ENCODE data around the gene TRPC1.

TRPC1 gene

DNA sequence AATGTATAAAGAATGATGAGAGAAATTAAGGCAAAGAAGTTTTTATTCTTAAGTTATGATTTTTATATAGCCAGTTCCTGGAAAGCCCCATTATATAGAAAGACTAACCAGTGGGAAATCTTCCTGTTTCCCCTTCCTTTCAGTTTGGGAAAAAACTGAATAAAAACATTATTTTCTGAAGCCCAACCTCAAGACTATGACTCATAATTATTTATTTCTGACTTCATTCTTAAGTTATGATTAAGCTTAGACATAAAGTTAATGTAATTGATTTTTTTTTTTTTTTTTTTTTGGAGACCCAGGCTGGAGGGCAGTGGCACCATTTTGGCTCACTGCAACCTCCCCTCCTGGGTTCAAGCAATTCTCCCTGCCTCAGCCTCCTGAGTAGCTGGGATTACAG, 55.8 kb downstream of the TRPC1 start:
- TF ChIP-seq JUND (IDR thresholded peaks at IDR 0.05; ENCODE audit: low read depth): no peak
- DNase-seq (ENCODE audit: low read depth in 1 of 2, low spot score in 1 of 2): no peak
- in situ Hi-C loops (cut with HindIII; ENCODE audit: low pct_unique_long_range_greater_than_20kb, low sequenced_read_pairs): no loop called here

DNA sequence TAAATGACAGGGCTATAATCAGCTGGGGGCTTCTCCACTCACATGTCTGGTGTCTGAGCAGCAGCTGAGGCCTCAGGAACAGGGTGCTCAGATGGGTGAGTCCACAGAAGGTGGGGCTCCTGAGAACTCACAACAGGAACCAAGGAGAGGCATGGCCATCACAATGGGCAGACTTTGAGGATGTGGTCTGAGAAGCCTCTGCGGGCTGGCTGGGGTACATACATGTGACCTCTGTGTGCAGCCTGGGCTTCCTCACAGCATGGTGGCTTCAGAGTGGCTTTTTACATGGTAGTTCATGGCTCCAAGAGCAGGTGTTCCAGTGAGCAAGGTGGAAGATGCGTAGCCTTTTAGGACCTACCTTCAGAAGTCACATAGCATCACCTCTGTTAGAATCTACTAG, 58.8 kb downstream of the TRPC1 start:
- no peak for DNase-seq (ENCODE audit: low read depth in 1 of 2, low spot score in 1 of 2)
- in situ Hi-C loops (cut with HindIII; ENCODE audit: low pct_unique_long_range_greater_than_20kb, low sequenced_read_pairs): no loop called here
- TF ChIP-seq JUND (IDR thresholded peaks at IDR 0.05; ENCODE audit: low read depth): no peak

DNA sequence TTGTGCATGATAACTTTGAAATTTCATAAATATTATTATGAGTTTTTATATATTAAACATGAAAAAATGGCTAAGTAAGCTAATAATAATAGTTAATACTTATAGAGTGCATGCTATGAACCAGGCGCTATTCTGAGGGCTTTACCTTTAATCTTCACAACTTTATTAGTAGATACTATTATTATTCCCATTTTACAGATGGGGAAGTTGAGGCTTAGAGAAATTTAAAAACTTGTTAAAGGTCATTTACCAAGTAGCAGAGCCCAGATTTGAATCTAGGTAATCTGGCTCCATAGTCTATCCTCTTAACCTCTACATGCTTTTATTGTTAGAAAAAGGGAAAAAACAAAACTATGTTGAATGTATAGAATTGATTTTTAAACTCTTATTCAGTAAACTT, 60.4 kb downstream of the TRPC1 start:
- no peak for DNase-seq (ENCODE audit: low read depth in 1 of 2, low spot score in 1 of 2)
- in situ Hi-C loops (cut with HindIII; ENCODE audit: low pct_unique_long_range_greater_than_20kb, low sequenced_read_pairs): no loop called here
- no peak for TF ChIP-seq JUND (IDR thresholded peaks at IDR 0.05; ENCODE audit: low read depth)

DNA sequence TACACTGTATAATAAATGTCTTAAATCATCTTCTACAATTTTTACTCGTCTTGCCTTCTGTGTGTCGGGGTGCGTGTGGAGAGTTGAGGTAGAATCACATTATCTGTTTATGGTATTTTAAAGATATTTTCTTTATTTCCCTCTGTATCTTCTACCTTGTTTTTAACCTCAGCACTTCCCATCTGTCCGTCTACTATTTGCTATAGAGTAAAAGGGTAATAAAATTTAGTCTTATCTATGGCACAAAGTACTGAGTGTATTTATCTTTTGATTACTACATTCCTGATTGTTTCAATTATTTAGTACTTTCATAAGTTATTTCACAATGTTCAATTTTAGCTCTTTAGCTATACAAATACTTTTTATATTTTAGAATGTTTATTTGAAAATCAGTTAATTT, 62.2 kb downstream of the TRPC1 start:
- TF ChIP-seq JUND (IDR thresholded peaks at IDR 0.05; ENCODE audit: low read depth): no peak
- DNase-seq (ENCODE audit: low read depth in 1 of 2, low spot score in 1 of 2): no peak
- in situ Hi-C loops (cut with HindIII; ENCODE audit: low pct_unique_long_range_greater_than_20kb, low sequenced_read_pairs): no loop called here

DNA sequence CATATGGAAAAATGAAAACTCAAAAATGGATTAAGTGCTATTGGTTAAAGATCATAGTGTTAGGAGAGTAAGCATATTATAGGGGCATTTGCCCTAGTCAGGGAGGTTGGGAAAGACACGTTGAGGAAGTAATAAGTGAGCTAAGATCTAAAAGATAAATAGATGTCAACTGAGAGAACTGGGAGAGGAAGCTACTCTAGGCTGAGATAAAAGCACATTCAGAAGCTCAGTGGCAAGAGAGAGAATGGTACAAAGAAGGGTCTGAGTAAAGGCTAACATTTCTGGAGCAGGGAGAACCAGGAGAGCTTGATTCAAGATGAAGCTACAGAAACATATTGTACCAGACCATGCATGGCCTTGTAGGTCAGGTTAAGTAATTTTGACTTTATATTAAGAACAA, 63.9 kb downstream of the TRPC1 start:
- TF ChIP-seq JUND (IDR thresholded peaks at IDR 0.05; ENCODE audit: low read depth): no peak
- DNase-seq (ENCODE audit: low read depth in 1 of 2, low spot score in 1 of 2): no peak
- in situ Hi-C loops (cut with HindIII; ENCODE audit: low pct_unique_long_range_greater_than_20kb, low sequenced_read_pairs): no loop called here

DNA sequence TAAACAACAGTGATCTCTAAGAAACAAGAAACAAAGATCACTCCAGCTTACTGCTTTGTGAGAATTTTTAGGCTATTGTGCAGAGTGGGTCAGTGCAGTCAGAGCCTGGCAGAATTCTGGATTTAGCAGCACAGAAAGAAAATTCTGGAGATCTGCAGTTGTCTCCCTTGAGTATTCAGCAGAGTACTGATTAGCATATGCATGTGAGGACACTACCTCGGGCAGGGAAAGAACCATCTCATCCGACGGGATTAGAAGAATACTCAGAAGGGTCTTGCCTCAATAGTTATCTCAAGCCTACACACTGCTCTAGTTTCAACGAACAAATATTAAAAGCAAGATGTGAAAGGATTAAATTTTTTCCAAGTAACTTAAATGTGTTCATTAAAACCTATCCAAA, 70.7 kb downstream of the TRPC1 start:
- no peak for DNase-seq (ENCODE audit: low read depth in 1 of 2, low spot score in 1 of 2)
- in situ Hi-C loops (cut with HindIII; ENCODE audit: low pct_unique_long_range_greater_than_20kb, low sequenced_read_pairs): no loop called here
- no peak for TF ChIP-seq JUND (IDR thresholded peaks at IDR 0.05; ENCODE audit: low read depth)

DNA sequence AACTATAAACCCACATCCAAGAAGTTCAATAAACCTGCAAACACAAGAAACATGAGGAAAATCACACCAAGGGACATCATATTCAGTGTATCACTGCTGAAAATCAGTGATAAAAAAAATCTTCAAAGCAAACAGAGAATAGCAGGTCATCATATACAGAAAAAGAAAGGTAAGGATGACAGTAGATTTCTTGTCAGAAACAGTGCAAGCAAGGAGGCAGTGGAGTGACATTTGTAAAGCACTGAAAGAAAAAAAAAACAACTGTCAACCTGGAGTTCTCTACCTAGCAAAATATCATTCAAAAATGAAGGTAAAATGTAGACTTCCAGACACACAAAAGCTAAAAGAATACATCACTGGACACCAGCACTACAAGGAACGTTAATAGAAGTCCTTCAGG, 71.5 kb downstream of the TRPC1 start:
- TF ChIP-seq JUND (IDR thresholded peaks at IDR 0.05; ENCODE audit: low read depth): no peak
- in situ Hi-C loops (cut with HindIII; ENCODE audit: low pct_unique_long_range_greater_than_20kb, low sequenced_read_pairs): no loop called here
- no peak for DNase-seq (ENCODE audit: low read depth in 1 of 2, low spot score in 1 of 2)

DNA sequence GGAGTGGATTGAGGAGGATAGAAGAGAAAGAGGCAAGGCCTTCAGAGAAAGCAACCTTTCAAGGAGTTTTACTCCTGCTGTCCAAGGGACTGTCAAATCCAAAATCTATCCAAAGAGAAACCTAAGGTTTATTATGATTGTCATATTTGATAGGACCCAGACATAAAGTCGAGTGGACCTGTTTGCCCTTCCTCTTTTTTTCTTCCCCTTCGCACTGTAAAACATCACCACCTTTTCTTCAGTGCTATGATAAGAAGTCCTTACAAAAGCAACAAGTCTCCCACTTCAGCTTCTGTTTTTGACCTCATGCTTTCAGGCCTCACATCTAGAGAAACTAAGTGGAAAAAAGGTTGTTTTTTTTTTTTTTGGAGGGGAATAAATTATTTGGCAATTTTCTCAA, 73.0 kb downstream of the TRPC1 start:
- DNase-seq (ENCODE audit: low read depth in 1 of 2, low spot score in 1 of 2): no peak
- TF ChIP-seq JUND (IDR thresholded peaks at IDR 0.05; ENCODE audit: low read depth): no peak
- in situ Hi-C loops (cut with HindIII; ENCODE audit: low pct_unique_long_range_greater_than_20kb, low sequenced_read_pairs): no loop called here

DNA sequence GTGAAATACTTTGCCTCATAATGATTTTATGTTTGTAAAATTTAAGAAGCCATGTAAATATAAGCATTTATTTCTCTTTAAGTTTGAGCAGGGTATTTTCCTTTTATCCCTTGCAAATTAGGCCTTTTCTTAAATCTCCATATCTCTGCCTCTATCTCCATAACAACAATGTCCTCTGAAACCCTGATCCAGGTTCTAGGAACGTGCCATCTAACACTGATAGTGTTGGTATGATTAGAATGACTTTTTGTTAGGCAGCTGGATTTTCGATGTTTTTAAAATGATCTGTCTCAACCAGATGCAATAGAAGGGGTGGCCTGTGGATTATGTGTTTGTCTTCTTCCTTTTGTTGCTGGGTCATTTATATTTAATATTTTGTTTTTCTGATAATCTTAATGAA, 77.9 kb downstream of the TRPC1 start:
- DNase-seq (ENCODE audit: low read depth in 1 of 2, low spot score in 1 of 2): no peak
- in situ Hi-C loops (cut with HindIII; ENCODE audit: low pct_unique_long_range_greater_than_20kb, low sequenced_read_pairs): no loop called here
- no peak for TF ChIP-seq JUND (IDR thresholded peaks at IDR 0.05; ENCODE audit: low read depth)

DNA sequence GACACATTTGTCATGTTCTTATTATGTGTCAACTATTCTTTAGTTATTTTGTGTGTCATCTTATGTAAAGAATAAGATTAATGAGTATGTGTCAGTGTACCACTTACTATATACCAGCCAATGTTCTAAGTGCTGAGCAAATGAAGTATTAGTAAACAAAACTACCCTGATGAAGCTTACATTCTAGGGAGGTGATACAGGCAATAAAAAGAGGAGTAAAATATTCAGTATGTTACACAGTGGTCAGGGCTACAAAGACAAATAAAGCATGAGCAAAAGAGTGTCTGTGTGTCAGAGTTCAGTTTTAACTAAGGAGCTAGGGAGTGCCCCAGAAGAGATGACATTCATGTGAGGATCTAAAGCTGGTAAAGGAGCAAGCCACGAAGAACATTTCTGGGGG, 79.1 kb downstream of the TRPC1 start:
- no peak for TF ChIP-seq JUND (IDR thresholded peaks at IDR 0.05; ENCODE audit: low read depth)
- no peak for DNase-seq (ENCODE audit: low read depth in 1 of 2, low spot score in 1 of 2)
- in situ Hi-C loops (cut with HindIII; ENCODE audit: low pct_unique_long_range_greater_than_20kb, low sequenced_read_pairs): no loop called here

DNA sequence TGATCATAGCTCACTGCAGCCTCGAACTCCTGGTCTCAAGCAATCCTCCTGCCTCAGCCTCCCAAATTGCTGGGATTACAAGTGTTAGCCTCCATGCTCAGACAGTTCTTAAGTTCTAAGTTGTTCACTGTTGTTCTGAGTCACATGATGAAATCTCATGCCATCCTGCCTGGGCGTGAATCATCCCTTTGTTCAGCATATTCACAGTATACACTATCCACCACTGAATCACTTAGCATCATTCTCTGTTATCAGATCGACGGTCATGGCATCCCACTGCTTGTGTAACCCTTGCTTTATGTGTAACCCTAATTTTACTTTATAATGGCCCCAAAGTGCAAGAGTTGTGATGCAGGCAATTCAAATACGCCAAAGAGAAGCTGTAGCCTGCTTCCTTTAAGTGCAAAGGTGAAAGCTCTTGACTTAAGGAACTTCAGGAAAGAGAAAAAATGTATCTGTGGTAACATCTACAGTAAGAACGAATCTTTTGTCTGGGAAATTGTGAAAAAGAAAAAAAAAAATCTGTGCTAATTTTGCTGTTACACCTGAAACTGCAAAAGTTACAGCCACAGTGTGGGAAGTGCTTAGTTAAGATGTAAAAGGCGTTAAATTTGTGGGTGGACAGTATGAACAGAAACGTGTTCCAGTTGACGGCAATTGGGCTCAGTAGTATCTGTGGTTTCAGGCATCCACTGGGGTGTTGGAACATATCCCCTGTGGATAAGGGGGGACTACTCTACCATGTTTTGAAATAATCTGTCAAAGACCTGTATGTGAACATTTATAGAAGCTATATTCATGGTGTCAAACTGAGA, 84.5 kb downstream of the TRPC1 start:
- no peak for TF ChIP-seq JUND (IDR thresholded peaks at IDR 0.05; ENCODE audit: low read depth)
- in situ Hi-C loops (cut with HindIII; ENCODE audit: low pct_unique_long_range_greater_than_20kb, low sequenced_read_pairs): no loop called here
- no peak for DNase-seq (ENCODE audit: low read depth in 1 of 2, low spot score in 1 of 2)

DNA sequence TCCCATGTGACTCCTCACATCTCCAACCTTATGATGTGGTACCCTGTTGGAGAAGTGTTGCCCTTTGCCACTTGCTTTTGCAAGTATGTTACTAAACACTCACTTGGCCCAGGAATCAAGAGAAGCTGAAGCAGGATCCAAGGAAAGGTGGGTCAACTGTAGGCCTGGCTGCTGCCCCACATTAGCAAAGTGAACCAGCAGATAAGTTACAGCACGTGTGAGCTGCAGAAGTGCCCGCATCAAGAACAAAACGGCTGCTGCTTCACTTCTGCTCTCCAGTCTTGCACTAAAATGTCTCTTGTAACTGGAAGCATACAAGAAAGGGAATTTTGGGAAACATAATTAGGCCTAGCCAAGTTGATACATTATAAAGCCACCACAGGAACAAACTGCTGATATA, 85.4 kb downstream of the TRPC1 start:
- in situ Hi-C loops (cut with HindIII; ENCODE audit: low pct_unique_long_range_greater_than_20kb, low sequenced_read_pairs): no loop called here
- TF ChIP-seq JUND (IDR thresholded peaks at IDR 0.05; ENCODE audit: low read depth): no peak

DNA sequence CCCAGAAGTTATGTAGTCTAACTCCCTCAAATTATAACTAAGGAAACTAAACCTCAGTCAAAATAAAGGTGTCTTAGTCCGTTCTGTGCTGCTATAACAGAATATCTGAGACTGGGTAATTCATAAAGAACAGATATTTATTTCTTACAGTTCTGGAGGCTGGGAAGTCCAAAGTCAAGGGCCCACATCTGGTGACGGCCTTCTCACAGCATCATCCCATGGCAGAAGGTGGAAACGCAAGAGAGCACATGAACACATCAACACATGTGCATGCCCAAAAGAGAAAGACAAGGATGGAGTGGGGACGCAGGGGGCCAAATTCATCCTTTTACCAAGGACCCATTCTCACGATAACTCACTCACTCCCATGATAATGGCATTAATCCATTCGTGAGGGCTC, 92.0 kb downstream of the TRPC1 start:
- no peak for TF ChIP-seq JUND (IDR thresholded peaks at IDR 0.05; ENCODE audit: low read depth)
- in situ Hi-C loops (cut with HindIII; ENCODE audit: low pct_unique_long_range_greater_than_20kb, low sequenced_read_pairs): no loop called here
- DNase-seq (ENCODE audit: low read depth in 1 of 2, low spot score in 1 of 2): no peak

More for the DNA sequence above, 85.4 kb downstream of the TRPC1 start:
- no peak for DNase-seq (ENCODE audit: low read depth in 1 of 2, low spot score in 1 of 2)

DNA sequence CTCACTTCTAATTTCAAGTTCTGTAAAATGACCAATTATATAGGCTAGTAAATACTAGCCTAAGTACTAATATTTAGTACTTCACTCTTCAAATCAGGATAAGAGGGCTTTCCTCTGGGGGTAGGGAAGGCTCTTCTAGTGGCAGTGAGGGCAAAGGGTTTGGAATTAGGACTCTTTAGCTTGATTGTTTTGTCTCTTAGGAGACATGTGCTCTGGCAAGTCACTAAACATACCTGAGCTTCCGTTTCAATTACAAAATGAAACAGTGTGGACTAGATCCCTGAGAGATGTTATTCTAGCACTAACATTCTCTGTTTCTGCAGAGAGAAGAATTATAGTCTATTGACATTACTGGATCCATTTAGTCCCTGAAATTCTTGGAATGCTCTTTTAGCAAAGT, 93.5 kb downstream of the TRPC1 start:
- in situ Hi-C loops (cut with HindIII; ENCODE audit: low pct_unique_long_range_greater_than_20kb, low sequenced_read_pairs): no loop called here
- peak in 1 of 2 experiments; percentile 43 for DNase-seq (ENCODE audit: low read depth in 1 of 2, low spot score in 1 of 2)
- no peak for TF ChIP-seq JUND (IDR thresholded peaks at IDR 0.05; ENCODE audit: low read depth)

All from T47D (cell line).